ENCODE measurements around the gene CHAT. TPM values are rescaled to one million over a fixed set of nuclear protein-coding genes. Genes with fewer than 3 reads are reported as not detected.

The CHAT gene
- total RNA-seq, 1 donor from 2014 or later, result not detected

GRCh38 chr10:49649294-49649693, 35.5 kb downstream of the CHAT start:
- no peaks in the 10 kb centered on the region for H3K4me1 ChIP-seq
- H3K9me3 ChIP-seq, result no peaks in the 10 kb centered on the region
- no peak overlapping the region for H3K4me3 ChIP-seq
- no peak for DNase-seq
- TF ChIP-seq CTCF (IDR thresholded peaks at IDR 0.05), result no peak
- ATAC-seq, result no peak
- no peak overlapping the region for H3K27ac ChIP-seq
- peaks cover 4% of the 10 kb centered on the region for H3K27me3 ChIP-seq (ENCODE audit: low read depth)
- intact Hi-C loops (cut with DNase I), result no loop called here
- no peaks in the 10 kb centered on the region for H3K36me3 ChIP-seq

- peaks cover 10% of the 10 kb centered on the region for H3K27me3 ChIP-seq (ENCODE audit: low read depth)
- no peaks in the 10 kb centered on the region for H3K9me3 ChIP-seq
- H3K27ac ChIP-seq, result no peak overlapping the region
- no peak overlapping the region for H3K4me3 ChIP-seq
- H3K4me1 ChIP-seq, result no peaks in the 10 kb centered on the region
- intact Hi-C loops (cut with DNase I), result no loop called here
- TF ChIP-seq CTCF (IDR thresholded peaks at IDR 0.05), result no peak
- H3K36me3 ChIP-seq, result no peaks in the 10 kb centered on the region
- DNase-seq, result no peak
- ATAC-seq, result no peak
Observed at GRCh38 chr10:49649936-49650723, 36.3 kb downstream of the CHAT start.

- Histone ChIP-seq H3K27me3 (ENCODE audit: low read depth) (peaks cover 10% of the 10 kb centered on the region), H3K4me3 (no peak overlapping the region), H3K27ac (no peak overlapping the region), H3K9me3 (no peaks in the 10 kb centered on the region), H3K36me3 (no peaks in the 10 kb centered on the region), H3K4me1 (no peaks in the 10 kb centered on the region)
- intact Hi-C loops (cut with DNase I), result no loop called here
- ATAC-seq (no peak), DNase-seq (no peak)
- no peak for TF ChIP-seq CTCF (IDR thresholded peaks at IDR 0.05)
Observed at GRCh38 chr10:49650724-49651034, 36.8 kb downstream of the CHAT start.

GRCh38 chr10:49651039-49651835, 37.4 kb downstream of the CHAT start:
- Histone ChIP-seq H3K4me3 (no peak overlapping the region), H3K36me3 (no peaks in the 10 kb centered on the region), H3K27ac (no peak overlapping the region), H3K4me1 (no peaks in the 10 kb centered on the region), H3K9me3 (no peaks in the 10 kb centered on the region), H3K27me3 (ENCODE audit: low read depth) (peaks cover 10% of the 10 kb centered on the region)
- no peak for TF ChIP-seq CTCF (IDR thresholded peaks at IDR 0.05)
- no peak for ATAC-seq
- intact Hi-C loops (cut with DNase I), result no loop called here
- DNase-seq, result no peak

- TF ChIP-seq CTCF (IDR thresholded peaks at IDR 0.05), result no peak
- intact Hi-C loops (cut with DNase I), result no loop called here
- Histone ChIP-seq H3K27ac (no peak overlapping the region), H3K27me3 (ENCODE audit: low read depth) (peaks cover 7% of the 10 kb centered on the region), H3K4me1 (no peaks in the 10 kb centered on the region), H3K36me3 (no peaks in the 10 kb centered on the region), H3K4me3 (no peak overlapping the region), H3K9me3 (no peaks in the 10 kb centered on the region)
- DNase-seq, result no peak
- ATAC-seq, result no peak
Observed at GRCh38 chr10:49651917-49652316, 38.1 kb downstream of the CHAT start.
